Ureter (tissue), 1 donor: ENCODE results near the gene ATP9B. TPM values are rescaled to one million over a fixed set of nuclear protein-coding genes. Genes with fewer than 3 reads are reported as not detected.

Source experiments
- DNase-seq: peaks from one replicate; pipeline ENCODE4 v3.0.0-alpha.2; 2020; ENCODE audit warnings: low spot score
- total RNA-seq: library from RNA; stranded (reverse); gene quantifications from one replicate; pipeline ENCODE4 v1.2.4, GENCODE V29; 2023
- donor health status: DM: yes; HTN: yes; CAD: no.

The ATP9B gene
- total RNA-seq, 1 donor from 2014 or later, result 69.6 TPM

DNA sequence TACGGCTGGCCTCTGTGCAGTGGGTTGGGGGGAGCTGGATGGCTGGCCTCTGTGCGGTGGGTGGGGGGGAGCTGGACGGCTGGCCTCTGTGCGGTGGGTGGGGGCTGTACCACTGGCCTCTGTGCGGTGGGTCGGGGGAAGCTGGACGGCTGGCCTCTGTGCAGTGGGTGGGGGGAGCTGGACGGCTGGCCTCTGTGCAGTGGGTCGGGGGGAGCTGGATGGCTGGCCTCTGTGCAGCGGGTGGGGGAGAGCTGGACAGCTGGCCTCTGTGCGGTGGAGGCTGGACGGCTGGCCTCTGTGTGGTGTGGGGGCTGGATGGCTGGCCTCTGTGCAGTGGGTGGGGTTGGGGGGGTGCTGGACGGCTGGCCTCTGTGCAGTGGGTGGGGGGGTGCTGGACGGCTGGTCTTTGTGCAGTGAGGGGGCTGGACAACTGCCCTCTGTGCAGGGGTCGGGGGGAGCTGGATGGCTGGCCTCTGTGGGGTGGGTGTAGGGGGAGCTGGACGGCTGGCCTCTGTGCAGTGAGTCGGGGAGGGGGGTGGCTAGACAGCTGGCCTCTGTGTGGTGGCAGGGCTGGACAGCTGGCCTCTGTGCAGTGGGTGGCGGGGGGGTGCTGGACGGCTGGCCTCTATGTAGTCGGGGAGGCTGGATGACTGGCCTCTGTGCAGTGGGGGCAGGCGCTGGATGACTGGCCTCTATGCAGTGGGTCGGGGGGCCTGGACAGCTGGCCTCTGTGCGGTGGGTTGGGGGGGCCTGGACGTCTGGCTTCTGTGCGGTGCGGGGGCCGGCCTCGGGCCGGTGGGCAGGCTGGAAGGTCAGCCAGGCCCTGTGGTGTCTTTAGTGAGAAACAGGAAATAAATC is 358.4 kb downstream of the ATP9B start:
- DNase-seq, result no peak

Other genes starting within 250 kb of the ATP9B start
- gene SALL3, start 89.6 kb upstream of the ATP9B start, total RNA-seq, result 0.44 TPM